Measurements from ENCODE around the gene SRPK1.
"Not testable (repeated sequence)": the region's sequence is repeated elsewhere in the genome, so short reads cannot be mapped to it uniquely, and the experiment has no call there.

SRPK1 gene

GRCh38 chr6:35908753-35909401 lies 12.0 kb downstream of the SRPK1 start:
- in situ Hi-C loops (cut with HindIII; ENCODE audit: low pct_ligation_motif_present, low pct_unique_long_range_greater_than_20kb, low sequenced_read_pairs); DNase-seq: not testable (repeated sequence)

- in situ Hi-C loops (cut with HindIII; ENCODE audit: low pct_ligation_motif_present, low pct_unique_long_range_greater_than_20kb, low sequenced_read_pairs), result no loop called here
Measured at GRCh38 chr6:35907750-35908149, 13.1 kb downstream of the SRPK1 start.

GRCh38 chr6:35906499-35906846 lies 14.4 kb downstream of the SRPK1 start:
- no peak for DNase-seq
- in situ Hi-C loops (cut with HindIII; ENCODE audit: low pct_ligation_motif_present, low pct_unique_long_range_greater_than_20kb, low sequenced_read_pairs), result no loop called here

More at GRCh38 chr6:35907750-35908149, 13.1 kb downstream of the SRPK1 start:
- DNase-seq, result no peak

GRCh38 chr6:35905841-35906498 lies 14.9 kb downstream of the SRPK1 start:
- DNase-seq, result no peak
- in situ Hi-C loops (cut with HindIII; ENCODE audit: low pct_ligation_motif_present, low pct_unique_long_range_greater_than_20kb, low sequenced_read_pairs), result no loop called here

- in situ Hi-C loops (cut with HindIII; ENCODE audit: low pct_ligation_motif_present, low pct_unique_long_range_greater_than_20kb, low sequenced_read_pairs), result no loop called here
- no peak for DNase-seq
Measured at GRCh38 chr6:35905141-35905785, 15.6 kb downstream of the SRPK1 start.

GRCh38 chr6:35903679-35904078 lies 17.2 kb downstream of the SRPK1 start:
- in situ Hi-C loops (cut with HindIII; ENCODE audit: low pct_ligation_motif_present, low pct_unique_long_range_greater_than_20kb, low sequenced_read_pairs), result no loop called here
- no peak for DNase-seq

- in situ Hi-C loops (cut with HindIII; ENCODE audit: low pct_ligation_motif_present, low pct_unique_long_range_greater_than_20kb, low sequenced_read_pairs), result no loop called here
- DNase-seq, result no peak
Measured at GRCh38 chr6:35900448-35900847, 20.4 kb downstream of the SRPK1 start.

DNA sequence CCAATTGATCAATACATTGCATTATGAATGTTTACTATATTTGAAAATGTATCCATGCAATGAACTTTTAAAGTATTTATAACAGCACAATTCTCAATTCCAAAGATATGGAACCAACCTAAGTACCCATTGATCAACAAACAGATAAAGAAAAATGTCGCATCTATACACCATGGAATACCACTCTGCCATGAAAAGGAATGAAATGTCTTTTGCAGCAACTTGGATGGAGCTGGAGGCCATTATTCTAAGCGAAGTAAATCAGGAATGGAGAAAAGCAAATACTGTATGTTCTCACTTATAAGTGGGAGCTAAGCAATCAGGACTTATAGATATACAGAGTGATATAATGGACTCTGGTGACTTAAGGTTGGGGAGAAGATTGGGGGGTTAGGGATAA lies 22.9 kb downstream of the SRPK1 start:
- in situ Hi-C loops (cut with HindIII; ENCODE audit: low pct_ligation_motif_present, low pct_unique_long_range_greater_than_20kb, low sequenced_read_pairs), result no loop called here
- DNase-seq, result no peak

GRCh38 chr6:35897486-35897885 lies 23.4 kb downstream of the SRPK1 start:
- in situ Hi-C loops (cut with HindIII; ENCODE audit: low pct_ligation_motif_present, low pct_unique_long_range_greater_than_20kb, low sequenced_read_pairs), result no loop called here
- no peak for DNase-seq

- in situ Hi-C loops (cut with HindIII; ENCODE audit: low pct_ligation_motif_present, low pct_unique_long_range_greater_than_20kb, low sequenced_read_pairs), result no loop called here
- DNase-seq, result no peak
Measured at GRCh38 chr6:35897036-35897435, 23.9 kb downstream of the SRPK1 start.

DNA sequence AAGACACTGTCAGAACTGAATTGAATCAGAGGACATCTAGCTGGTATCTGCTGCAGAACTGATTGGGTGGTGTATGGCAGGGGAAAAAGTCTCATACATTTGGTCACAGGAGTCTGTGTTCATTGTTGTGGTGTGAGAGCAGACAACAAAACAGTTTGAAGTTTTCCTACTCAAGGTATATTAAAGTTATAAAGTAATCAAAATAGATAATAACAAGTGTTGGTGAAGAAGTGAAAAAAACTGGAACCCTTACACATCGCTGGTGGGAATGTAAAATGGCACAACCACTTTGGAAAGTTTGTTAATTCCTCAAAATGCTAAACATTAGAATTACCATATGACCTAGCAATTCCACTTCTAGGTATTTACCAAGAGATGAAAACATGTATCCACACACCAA lies 24.7 kb downstream of the SRPK1 start:
- no peak for DNase-seq
- in situ Hi-C loops (cut with HindIII; ENCODE audit: low pct_ligation_motif_present, low pct_unique_long_range_greater_than_20kb, low sequenced_read_pairs), result no loop called here

DNA sequence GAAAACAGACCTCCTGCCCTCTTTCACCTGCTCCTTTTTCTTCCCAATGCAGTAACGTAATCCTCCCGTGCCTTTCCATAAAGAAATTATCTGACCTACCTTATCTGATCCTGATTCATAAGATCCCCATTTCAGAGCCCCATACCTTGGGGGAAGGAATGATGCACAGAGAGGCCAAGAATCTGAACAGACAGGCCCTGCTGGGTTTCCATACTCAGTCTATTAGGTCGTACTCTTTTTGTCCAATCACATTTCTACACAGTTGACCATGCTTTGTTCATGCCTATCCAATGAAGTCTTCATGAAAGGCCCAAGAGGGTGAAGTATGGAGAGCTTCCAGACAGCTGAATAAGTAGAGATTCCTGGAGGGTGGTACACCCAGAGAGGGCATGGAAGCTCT lies 25.3 kb downstream of the SRPK1 start:
- in situ Hi-C loops (cut with HindIII; ENCODE audit: low pct_ligation_motif_present, low pct_unique_long_range_greater_than_20kb, low sequenced_read_pairs), result no loop called here
- DNase-seq, result no peak

GRCh38 chr6:35894776-35895175 lies 26.1 kb downstream of the SRPK1 start:
- in situ Hi-C loops (cut with HindIII; ENCODE audit: low pct_ligation_motif_present, low pct_unique_long_range_greater_than_20kb, low sequenced_read_pairs), result no loop called here
- DNase-seq, result no peak

- in situ Hi-C loops (cut with HindIII; ENCODE audit: low pct_ligation_motif_present, low pct_unique_long_range_greater_than_20kb, low sequenced_read_pairs), result no loop called here
- DNase-seq, result peak; percentile 83
Measured at GRCh38 chr6:35893246-35893645, 27.7 kb downstream of the SRPK1 start.

DNA sequence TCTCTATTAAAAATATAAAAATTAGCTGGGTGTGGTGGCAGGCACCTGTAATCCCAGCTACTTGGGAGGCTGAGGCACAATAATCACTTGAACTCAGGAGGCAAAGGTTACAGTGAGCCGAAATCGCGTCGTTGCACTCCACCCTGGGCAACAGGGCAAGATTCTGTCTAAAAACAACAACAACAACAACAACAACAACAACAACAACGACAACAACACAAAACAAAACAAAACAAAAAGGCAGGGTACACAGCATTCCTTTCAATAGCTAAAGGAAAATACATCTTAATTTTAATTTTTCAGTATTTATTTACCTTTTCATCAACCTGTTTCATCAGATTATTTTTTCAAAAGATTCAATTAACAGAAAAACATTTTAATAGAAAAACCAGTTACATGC lies 28.4 kb downstream of the SRPK1 start:
- no peak for DNase-seq

DNA sequence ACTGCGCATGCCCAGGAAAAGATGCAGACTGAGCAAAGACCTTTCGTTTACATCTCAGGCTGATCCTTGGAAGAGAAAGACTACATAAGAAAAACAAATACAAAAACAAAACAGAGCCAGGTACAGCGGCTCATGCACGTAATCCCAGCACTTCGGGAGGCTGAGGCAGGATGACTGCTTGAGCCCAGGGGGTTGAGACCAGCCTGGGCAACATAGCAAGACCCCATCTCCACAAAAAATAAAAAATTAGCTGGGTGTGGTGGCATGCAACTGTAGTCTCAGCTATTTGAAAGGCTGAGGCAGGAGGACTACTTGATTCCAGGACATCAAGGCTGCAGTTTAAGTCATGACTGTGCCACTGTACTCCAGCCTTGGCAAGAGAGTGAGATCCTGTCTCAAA lies 41.7 kb downstream of the SRPK1 start:
- in situ Hi-C loops (cut with HindIII; ENCODE audit: low pct_ligation_motif_present, low pct_unique_long_range_greater_than_20kb, low sequenced_read_pairs), result no loop called here
- no peak for DNase-seq

More for the DNA sequence above, 28.4 kb downstream of the SRPK1 start:
- in situ Hi-C loops (cut with HindIII; ENCODE audit: low pct_ligation_motif_present, low pct_unique_long_range_greater_than_20kb, low sequenced_read_pairs), result no loop called here

GRCh38 chr6:35876902-35877301 lies 44.0 kb downstream of the SRPK1 start:
- in situ Hi-C loops (cut with HindIII; ENCODE audit: low pct_ligation_motif_present, low pct_unique_long_range_greater_than_20kb, low sequenced_read_pairs), result no loop called here
- DNase-seq, result no peak

DNA sequence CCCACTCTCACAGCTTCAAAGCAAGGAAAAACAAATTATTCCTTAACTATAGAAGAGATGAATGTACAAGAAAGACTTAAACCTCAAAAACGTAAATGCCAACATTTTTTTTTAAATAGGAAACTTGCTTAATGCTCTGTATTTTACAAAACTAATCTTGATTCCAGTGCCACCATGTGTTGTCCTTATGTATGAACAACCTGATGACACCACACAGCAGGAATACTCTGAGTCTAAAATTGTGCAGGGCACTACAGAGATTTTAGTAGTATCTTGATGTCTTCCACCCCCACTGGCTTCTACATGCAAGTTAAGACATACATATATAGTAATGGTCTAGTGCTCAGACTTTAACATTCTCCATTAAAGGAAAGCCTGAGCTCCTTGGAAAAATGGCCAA lies 46.2 kb downstream of the SRPK1 start:
- no peak for DNase-seq
- in situ Hi-C loops (cut with HindIII; ENCODE audit: low pct_ligation_motif_present, low pct_unique_long_range_greater_than_20kb, low sequenced_read_pairs), result no loop called here

DNA sequence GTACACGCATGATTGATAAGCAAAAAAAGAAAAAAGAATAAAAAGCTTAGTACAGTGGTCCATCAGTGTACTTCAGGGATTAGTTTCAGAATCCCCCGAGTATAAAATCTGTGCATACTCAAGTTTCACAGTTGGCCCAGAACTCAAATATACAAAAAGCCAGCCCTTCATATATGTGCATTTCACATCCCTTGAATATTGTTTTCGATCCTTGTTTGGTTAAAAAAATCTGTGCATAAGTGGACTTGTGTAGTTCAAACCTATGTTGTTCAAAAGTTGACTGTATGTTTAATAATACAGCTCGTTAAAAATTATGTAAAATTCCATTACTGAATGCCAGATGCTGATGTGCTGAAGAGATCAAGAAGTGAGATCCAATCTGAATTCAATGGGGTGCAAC lies 61.5 kb downstream of the SRPK1 start:
- in situ Hi-C loops (cut with HindIII; ENCODE audit: low pct_ligation_motif_present, low pct_unique_long_range_greater_than_20kb, low sequenced_read_pairs), result no loop called here

GRCh38 chr6:35857853-35858252 lies 63.0 kb downstream of the SRPK1 start:
- in situ Hi-C loops (cut with HindIII; ENCODE audit: low pct_ligation_motif_present, low pct_unique_long_range_greater_than_20kb, low sequenced_read_pairs), result no loop called here
- no peak for DNase-seq

More for the DNA sequence above, 61.5 kb downstream of the SRPK1 start:
- DNase-seq, result no peak

Data from ACHN (cell line).